IMR-90 (cell line): Measurements from ENCODE around the gene UMODL1.

Experiments
- BHLHE40 ChIP-seq: fragments of 150-350 bp; IDR thresholded peaks from 2 replicates; pipeline ENCODE4 v1.6.1; 2016; ENCODE audit warnings: mild to moderate bottlenecking, low read depth, low read length
- MXI1 ChIP-seq: IDR thresholded peaks from 2 replicates; pipeline ENCODE4 v1.6.1; 2012; ENCODE audit warnings: low read depth, mild to moderate bottlenecking, low read length, moderate library complexity, borderline replicate concordance
- POLR2A ChIP-seq: IDR thresholded peaks from 2 replicates; pipeline ENCODE4 v1.6.1; 2012; ENCODE audit warnings: mild to moderate bottlenecking, low read depth, low read length
- RAD21 ChIP-seq: IDR thresholded peaks from 2 replicates; pipeline ENCODE4 v1.6.1; 2012; ENCODE audit warnings: low read length, improper control_type of control experiment
- TF ChIP-seq, protein P1 (sequence below): conservative IDR thresholded peaks from 2 replicates; pipeline ENCODE4 v1.5.1; 2012; ENCODE audit warnings: mild to moderate bottlenecking, low read depth, low read length, improper control_type of control experiment

DNA sequence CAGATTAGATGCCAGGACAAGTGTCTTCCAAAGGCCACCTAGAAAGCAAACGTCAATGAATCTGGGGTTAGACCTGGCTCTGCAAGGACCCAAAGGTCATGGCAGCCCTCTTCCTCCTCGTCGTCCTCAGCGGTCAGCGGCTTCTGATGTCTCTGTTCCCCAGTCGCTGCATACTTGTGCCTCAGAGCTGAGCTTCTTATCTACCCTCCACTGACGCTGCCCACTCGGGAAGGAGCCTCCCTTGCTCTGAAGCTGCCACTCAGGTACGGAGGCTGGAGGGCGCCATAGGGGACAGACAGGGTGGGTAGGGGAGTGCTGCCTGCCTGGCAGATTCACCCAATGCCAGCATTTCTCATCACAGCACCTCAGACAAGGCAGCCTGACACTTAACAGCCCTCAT, 11.4 kb upstream of the UMODL1 start:
- TF ChIP-seq, protein P1, sequence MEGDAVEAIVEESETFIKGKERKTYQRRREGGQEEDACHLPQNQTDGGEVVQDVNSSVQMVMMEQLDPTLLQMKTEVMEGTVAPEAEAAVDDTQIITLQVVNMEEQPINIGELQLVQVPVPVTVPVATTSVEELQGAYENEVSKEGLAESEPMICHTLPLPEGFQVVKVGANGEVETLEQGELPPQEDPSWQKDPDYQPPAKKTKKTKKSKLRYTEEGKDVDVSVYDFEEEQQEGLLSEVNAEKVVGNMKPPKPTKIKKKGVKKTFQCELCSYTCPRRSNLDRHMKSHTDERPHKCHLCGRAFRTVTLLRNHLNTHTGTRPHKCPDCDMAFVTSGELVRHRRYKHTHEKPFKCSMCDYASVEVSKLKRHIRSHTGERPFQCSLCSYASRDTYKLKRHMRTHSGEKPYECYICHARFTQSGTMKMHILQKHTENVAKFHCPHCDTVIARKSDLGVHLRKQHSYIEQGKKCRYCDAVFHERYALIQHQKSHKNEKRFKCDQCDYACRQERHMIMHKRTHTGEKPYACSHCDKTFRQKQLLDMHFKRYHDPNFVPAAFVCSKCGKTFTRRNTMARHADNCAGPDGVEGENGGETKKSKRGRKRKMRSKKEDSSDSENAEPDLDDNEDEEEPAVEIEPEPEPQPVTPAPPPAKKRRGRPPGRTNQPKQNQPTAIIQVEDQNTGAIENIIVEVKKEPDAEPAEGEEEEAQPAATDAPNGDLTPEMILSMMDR: no peak
- no peak for TF ChIP-seq RAD21
- no peak for TF ChIP-seq POLR2A
- TF ChIP-seq MXI1: no peak
- no peak for TF ChIP-seq BHLHE40
